GM18858 (cell line): ENCODE data around the gene PHB1.
"Not testable (repeated sequence)": the region's sequence is repeated elsewhere in the genome, so short reads cannot be mapped to it uniquely, and the experiment has no call there.

Source experiments
- ATAC-seq: cut with Tn5 transposase; IDR thresholded peaks from one replicate; pipeline ENCODE4 v1.9.1; 2021; ENCODE audit not compliant: unreplicated experiment

Gene PHB1

GRCh38 chr17:49381793-49382192 lies 32.9 kb downstream of the PHB1 start:
- ATAC-seq, result no peak

- no peak for ATAC-seq
Measured at GRCh38 chr17:49381033-49381432, 33.6 kb downstream of the PHB1 start.

GRCh38 chr17:49379926-49380325 lies 34.8 kb downstream of the PHB1 start:
- ATAC-seq, result no peak

- ATAC-seq, result no peak
Measured at GRCh38 chr17:49378311-49378710, 36.4 kb downstream of the PHB1 start.

GRCh38 chr17:49375544-49375943 lies 39.1 kb downstream of the PHB1 start:
- ATAC-seq, result no peak

GRCh38 chr17:49373115-49373514 lies 41.6 kb downstream of the PHB1 start:
- ATAC-seq, result no peak

- ATAC-seq, result no peak
Measured at GRCh38 chr17:49372425-49372824, 42.3 kb downstream of the PHB1 start.

- ATAC-seq, result no peak
Measured at GRCh38 chr17:49370971-49371834, 43.5 kb downstream of the PHB1 start.

- no peak for ATAC-seq
Measured at GRCh38 chr17:49369760-49370159, 44.9 kb downstream of the PHB1 start.

GRCh38 chr17:49369089-49369488 lies 45.6 kb downstream of the PHB1 start:
- no peak for ATAC-seq

GRCh38 chr17:49365667-49366066 lies 49.0 kb downstream of the PHB1 start:
- ATAC-seq, result no peak

GRCh38 chr17:49365126-49365525 lies 49.6 kb downstream of the PHB1 start:
- ATAC-seq, result not testable (repeated sequence)

GRCh38 chr17:49364119-49364518 lies 50.6 kb downstream of the PHB1 start:
- ATAC-seq, result no peak

GRCh38 chr17:49363251-49363650 lies 51.4 kb downstream of the PHB1 start:
- ATAC-seq, result no peak

GRCh38 chr17:49362723-49363117 lies 52.0 kb downstream of the PHB1 start:
- ATAC-seq, result no peak

GRCh38 chr17:49361902-49362722 lies 52.6 kb downstream of the PHB1 start, which contains the start of gene ZNF652:
ZNF652 (minus strand) TSS chr17:49362250; CDS start chr17:49317725, 44,525 bp downstream.
- peak; percentile 27 for ATAC-seq

GRCh38 chr17:49361129-49361901 lies 53.4 kb downstream of the PHB1 start:
- peak; percentile 8 for ATAC-seq

- no peak for ATAC-seq
Measured at GRCh38 chr17:49360796-49361128, 53.9 kb downstream of the PHB1 start.

- no peak for ATAC-seq
Measured at GRCh38 chr17:49359990-49360795, 54.5 kb downstream of the PHB1 start.

GRCh38 chr17:49358641-49359247 lies 55.9 kb downstream of the PHB1 start:
- peak; percentile 28 for ATAC-seq
